Measurements from ENCODE around the gene EGLN2.
"Not testable (repeated sequence)": the region's sequence is repeated elsewhere in the genome, so short reads cannot be mapped to it uniquely, and the experiment has no call there.

The EGLN2 gene

DNA sequence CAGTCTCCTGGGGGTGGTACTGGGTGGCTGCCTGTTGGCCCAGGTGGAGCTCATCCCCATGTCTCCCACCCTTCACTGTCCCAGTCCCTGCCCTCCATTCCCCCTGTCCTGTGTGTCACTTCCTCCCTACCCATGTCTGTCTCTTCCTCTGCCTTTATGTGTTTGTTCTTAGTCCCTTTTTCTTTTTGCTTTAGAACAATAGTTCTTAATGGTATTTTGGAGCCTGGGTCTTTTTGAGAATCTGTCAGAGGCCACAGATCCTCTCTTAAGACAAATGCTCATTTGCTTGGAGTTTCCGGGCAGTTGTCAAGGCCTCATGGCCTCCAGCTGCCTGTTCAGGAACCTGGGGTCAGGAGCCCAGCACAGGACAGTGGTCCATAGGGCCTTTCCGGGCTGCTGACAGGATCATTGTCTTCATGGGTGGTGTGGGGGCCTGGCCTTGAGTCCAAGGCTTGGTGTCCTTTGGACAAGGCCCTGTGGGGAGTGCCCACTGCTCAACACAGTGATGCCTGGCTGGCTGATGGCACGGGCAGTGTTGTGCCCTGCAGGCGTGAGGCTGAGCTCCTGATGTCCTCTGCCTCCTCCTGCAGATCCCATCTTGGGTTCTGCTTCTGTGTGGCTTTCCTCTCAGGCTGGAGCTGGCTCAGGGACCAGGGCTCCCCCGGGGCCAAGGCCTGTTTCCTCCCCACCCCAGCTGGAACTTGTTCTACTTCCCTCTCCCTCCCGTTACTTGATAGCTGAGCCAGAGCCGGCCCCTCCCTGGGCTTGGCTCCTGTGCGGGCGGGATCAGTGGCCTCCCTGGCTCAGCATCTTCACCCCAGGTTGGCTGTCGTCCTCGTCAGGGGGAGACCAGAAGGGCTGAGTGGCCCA is 3.5 kb downstream of the EGLN2 start:
- no peak for DNase-seq

DNA sequence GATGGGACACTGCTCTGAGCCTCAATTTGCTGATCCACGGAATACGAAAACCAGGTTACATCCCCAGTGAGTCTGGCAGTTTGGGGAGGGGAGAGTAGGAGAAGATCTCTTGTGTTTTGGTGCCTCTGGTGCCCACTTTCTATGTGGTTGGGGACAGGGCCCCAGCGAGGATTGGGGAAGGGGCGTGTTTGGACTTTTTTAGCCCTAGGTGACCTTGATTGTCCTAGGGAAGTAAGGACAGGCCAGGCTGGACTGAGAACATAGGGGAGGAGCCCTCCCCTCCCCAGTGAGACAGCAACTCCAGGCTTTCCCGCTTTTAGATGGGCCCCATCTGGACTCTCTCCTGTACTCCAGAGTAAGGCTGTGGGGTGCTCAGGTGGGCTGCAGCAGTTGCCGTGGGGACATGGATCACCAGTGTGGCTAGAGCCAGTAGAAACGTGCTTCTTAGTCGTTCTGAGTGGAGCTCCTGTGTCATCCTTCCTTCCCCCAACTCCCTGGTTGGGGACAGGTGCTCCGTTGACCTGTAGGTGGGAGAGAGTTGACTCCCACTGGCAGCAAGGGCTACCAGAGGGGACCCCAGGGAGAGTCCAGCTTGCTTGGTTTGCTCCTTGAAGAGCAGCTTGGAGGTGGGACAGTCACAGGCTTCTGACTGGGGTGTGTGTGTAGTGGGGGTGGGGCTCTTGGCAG is 4.3 kb downstream of the EGLN2 start:
- no peak for DNase-seq

DNA sequence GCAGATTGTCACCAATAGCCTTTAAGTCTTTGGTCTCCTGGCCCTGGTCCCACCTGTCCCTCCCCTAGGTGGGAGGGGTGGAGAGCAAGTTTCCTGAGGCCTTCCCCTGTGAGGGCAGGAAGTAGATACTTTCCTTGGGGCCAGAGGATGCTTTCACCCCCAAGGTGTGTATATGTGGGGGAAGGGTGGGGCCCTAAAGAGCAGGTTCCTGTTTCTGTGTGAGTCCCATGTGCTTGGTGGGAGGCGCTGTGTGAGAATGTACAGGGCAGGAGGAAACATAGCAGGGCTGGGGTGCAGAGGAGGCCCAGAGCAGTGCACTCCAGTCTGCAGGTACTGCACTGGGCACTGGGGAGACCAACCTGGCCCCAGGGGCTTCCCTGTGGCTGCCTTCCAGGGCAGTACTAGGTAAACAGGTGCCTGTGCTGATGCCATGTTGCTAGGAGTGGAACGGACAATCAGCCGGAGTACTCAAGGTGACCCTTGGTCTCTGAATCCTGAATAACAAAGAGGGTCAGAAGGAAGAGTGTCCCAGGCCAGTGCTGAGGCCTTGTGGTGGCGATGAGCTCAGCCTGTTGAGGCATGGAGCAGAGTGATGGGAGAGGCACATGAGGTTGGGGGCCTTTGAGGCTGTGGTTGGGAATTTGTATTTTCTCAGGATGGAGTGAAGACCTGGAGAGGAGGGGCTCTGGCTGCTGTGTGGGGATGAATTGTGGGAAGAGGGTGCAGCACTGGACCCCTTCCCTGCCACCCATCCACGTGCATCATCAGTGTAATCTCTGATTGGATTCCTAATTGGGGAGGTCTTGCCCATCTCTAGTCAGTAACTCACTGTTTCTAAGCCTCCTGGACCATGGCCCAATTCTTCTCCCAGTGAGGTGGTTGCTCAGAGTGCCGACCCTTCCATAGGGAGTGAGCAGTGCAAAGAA is 5.1 kb downstream of the EGLN2 start:
- DNase-seq: peak; percentile 49

DNA sequence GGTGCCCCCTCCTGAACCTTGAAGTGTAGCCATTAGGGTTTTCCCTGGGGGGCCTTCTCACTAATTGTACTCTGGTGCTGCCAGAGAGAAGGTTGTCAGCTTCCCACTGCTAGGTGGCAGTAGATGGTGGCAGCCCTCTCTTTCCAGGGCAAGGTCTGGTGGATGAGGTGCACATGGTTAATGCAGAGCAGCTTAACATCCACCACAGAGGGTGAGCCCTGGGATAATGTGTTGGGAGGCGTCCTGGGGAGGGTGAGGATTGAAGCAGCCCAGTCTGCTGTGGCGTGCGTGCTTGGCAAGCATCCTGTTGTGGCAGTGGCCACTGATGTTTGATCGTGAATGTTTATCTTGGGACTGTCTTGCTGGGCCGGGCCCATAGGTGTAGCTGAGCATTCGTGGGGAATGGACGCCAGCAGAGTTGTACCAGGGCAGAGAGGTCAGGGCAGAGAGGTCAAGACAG is 5.8 kb downstream of the EGLN2 start:
- DNase-seq: no peak

- peak; percentile 58 for DNase-seq
Observed at GRCh38 chr19:40805258-40805868, 6.4 kb downstream of the EGLN2 start.

GRCh38 chr19:40806423-40807146 is 7.6 kb downstream of the EGLN2 start:
- DNase-seq: no peak

DNA sequence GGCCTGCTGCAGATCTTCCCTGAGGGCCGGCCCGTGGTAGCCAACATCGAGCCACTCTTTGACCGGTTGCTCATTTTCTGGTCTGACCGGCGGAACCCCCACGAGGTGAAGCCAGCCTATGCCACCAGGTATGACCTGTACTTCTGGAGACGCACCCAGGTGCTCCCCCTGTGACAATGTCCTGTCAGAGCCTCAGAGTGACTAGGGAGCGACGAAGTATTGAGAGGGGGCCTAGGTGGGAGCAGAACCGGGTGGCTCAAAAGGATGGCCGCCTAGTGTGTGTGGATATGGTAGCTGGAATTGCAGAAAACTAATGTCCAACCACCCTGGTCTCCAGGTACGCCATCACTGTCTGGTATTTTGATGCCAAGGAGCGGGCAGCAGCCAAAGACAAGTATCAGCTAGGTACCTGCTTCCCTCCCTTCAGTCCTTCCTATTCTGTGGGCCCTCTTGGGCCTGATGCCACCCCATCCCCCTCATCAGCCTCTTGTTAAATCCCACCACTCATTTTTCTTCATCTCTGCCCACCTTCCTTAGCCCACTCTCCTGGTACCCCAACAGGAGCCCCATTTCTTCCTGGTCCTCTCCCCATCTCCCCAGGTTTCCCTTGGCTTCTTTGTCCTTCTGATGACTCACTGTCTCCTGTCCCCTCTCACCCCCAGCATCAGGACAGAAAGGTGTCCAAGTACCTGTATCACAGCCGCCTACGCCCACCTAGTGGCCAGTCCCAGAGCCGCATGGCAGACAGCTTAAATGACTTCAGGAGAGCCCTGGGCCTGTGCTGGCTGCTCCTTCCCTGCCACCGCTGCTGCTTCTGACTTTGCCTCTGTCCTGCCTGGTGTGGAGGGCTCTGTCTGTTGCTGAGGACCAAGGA is 8.4 kb downstream of the EGLN2 start:
- DNase-seq: no peak

DNA sequence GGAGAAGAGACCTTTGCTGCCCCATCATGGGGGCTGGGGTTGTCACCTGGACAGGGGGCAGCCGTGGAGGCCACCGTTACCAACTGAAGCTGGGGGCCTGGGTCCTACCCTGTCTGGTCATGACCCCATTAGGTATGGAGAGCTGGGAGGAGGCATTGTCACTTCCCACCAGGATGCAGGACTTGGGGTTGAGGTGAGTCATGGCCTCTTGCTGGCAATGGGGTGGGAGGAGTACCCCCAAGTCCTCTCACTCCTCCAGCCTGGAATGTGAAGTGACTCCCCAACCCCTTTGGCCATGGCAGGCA is 9.0 kb downstream of the EGLN2 start:
- DNase-seq: no peak

DNA sequence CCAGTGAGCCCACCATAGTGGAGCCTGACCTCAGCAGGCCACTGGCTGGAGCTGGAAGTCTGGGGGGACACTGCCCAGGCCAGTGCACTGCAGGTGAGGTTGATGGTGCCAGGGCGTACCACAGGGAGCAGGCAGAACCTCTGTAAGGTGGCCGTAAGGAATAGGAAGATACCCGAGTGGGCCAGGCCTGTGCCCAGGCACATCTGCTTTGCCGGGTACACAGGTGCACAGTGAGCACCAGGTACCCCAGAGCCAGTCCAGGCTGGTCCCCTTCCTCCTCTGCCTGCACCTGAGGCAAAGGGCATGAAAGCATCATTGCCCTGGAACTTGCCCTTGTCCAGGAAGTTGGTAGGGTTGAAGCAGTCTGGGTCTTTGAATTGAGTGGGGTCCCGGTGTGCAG is 9.5 kb downstream of the EGLN2 start:
- DNase-seq: no peak

- DNase-seq: no peak
Observed at GRCh38 chr19:40809358-40810086, 10.5 kb downstream of the EGLN2 start.

GRCh38 chr19:40810160-40810559 is 11.2 kb downstream of the EGLN2 start:
- DNase-seq: no peak

DNA sequence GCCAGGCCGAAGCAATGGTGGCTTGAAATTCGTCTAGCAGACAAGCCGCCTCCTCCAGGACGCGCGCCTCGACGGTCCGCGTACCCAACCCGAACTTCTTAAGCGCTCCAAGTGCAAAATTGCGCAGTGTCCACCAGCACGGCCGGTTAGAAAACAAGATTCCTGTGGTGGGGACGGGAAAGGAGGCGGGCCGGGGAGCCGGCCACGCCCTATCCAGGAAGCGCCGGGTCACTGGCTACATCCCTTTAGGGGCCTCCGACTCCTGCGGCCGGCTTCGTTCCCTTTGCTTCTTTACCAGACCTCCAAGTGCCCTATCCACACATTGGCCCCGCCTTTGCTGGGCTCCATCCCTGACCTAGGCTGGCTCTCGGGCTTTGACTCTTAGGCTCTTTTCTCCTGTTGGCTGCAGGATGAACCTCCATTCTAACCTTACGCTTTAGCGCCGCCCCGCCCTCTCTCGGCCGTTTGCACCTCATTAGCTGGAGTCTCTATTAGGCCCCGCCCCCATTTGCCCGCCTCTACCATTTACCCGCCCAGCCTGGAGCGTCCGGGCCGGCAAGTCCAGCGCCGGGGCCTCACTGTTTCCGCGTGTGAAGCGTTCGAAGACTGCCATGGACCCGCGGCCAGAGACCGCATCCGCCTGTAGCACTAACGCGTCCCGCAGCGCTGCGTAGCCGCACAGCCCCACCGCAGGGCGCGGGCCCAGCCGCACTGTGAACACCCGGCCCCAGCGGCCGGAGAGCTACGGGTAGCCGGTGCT is 11.8 kb downstream of the EGLN2 start:
- DNase-seq: not testable (repeated sequence)

GRCh38 chr19:40811478-40812341 is 12.7 kb downstream of the EGLN2 start:
- DNase-seq: no peak

DNA sequence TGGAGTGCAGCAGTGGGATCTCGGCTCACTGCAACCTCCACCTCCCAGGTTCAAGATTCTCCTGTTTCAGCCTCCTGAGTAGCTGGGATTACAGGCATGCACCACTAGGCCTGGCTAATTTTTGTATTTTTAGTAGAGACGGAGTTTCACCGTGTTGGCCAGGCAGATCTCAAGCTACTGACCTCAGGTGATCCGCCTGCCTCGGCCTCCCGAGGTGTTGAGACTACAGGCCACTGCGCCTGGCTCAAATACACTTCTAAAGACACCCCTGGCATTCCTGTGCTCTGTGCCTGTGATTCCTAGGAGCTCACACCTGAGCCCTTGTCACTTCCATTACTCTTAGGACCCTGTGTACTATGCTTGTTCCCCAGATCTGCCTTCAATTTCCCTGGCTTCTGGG is 13.6 kb downstream of the EGLN2 start:
- DNase-seq: not testable (repeated sequence)

GRCh38 chr19:40813182-40813581 is 14.2 kb downstream of the EGLN2 start:
- no peak for DNase-seq

DNA sequence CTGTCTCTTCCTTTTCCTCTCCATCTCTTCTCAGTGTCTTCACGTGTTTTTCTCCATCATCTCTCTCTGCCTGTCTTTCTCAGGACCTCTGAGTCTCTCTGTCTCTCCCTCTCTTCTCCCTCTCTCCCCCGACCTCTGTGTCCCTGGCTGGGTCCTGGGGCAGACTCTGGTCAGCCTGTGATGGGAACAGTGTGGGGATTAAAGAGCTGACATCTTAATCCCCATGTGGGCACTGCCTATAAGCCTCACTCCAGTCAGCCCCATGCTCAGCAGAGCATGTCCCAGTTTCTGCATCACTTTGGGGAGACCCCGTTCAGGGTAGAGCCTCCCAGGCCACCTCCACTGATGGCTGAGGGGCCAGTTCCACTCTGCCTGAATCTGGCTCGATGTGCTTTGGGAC is 16.2 kb downstream of the EGLN2 start:
- no peak for DNase-seq

DNA sequence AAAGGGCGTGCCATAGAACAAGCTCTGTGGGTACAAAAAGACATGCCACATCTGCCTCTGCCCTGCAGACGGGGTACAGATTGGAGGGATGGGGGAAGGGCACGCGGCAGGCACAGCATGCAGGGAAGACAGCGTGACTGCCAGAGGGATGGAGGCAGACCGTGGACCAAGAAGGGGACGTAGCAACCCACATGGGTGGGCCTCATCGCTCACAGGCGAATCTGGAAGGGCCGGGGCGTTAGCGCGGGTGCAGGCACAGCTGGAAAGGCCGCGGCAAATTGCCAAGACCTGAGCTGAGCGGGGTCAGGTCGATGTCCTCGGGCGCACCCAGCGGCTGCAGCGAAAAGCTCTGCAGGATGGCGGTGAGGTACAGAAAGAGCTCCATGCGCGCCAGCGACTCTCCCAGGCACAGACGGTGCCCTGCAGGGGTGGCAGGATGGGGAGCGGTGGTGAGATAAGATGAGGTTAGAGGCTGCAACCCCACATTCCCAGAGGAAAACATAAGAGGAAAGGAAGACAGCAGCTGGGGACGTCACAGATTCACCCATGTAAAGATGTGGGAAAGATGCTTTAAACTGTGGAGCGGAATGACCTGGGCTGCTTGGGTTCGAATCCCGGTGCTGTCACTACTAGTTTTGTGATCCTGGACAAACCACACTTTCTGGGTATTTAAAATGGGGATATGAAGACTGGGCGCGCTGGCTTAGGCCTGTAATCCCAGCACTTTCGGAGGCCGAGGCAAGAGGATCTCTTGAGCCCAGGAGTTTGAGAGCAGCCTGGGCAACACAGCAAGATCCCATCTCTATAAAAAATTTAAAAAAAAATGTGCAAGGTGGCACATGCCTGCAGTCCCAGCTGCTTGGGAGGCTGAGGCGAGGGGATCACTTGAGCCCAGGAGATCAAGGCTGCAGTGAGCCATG is 19.7 kb downstream of the EGLN2 start:
- not testable (repeated sequence) for DNase-seq
